ENCODE results near the gene HBE1. TPM values are rescaled to one million over a fixed set of nuclear protein-coding genes. Genes with fewer than 3 reads are reported as not detected.

HBE1 gene
- total and polyA plus RNA-seq, 9 of the 15 experiments (the other 6 are each of a cell fraction or from before 2014, with no cell fraction given) = 612 to 10,250 (median 2,181) TPM

GRCh38 chr11:5291207-5291838 lies 21.6 kb upstream of the HBE1 start (continued):
- TF ChIP-seq HNRNPLL (IDR thresholded peaks at IDR 0.05; ENCODE audit: low read depth, low read length, poor library complexity, severe bottlenecking) (no peak), ZNF592 (IDR thresholded peaks at IDR 0.05) (peak; percentile 92), DEAF1 (CRISPR knock-in tag; IDR thresholded peaks at IDR 0.05) (peak; percentile 93), TRIM24 (IDR thresholded peaks at IDR 0.05) (no peak), ZNF77 (CRISPR knock-in tag; IDR thresholded peaks at IDR 0.05) (no peak), TCF3 (CRISPR knock-in tag; IDR thresholded peaks at IDR 0.05) (0 out of 2 replicates have a peak, but pooled peaks have one; percentile 16), MLX (CRISPR knock-in tag; conservative IDR thresholded peaks at IDR 0.05) (no peak), SFPQ (IDR thresholded peaks at IDR 0.05; ENCODE audit: low read depth, low read length) (no peak), GABPA (tag; conservative IDR thresholded peaks at IDR 0.05; ENCODE audit: low read depth) (no peak), ZC3H4 (CRISPR knock-in tag; IDR thresholded peaks at IDR 0.05; ENCODE audit: borderline replicate concordance) (no peak), PKNOX1 (IDR thresholded peaks at IDR 0.05) (peak; percentile 68), ELK3 (CRISPR knock-in tag; IDR thresholded peaks at IDR 0.05) (no peak), EHMT2 (IDR thresholded peaks at IDR 0.05) (peak; percentile 61; the same call in 1 of the 2 replicates), CEBPB (tag; IDR thresholded peaks at IDR 0.05) (no peak), NR2C2 (CRISPR knock-in tag; IDR thresholded peaks at IDR 0.05) (no peak), NR2C2 (tag; IDR thresholded peaks at IDR 0.05) (no peak), ZNF436 (CRISPR knock-in tag; IDR thresholded peaks at IDR 0.05) (no peak)

Measured in K562 (cell line).